ENCODE results near the gene PTH1R. TPM values are rescaled to one million over a fixed set of nuclear protein-coding genes. Genes with fewer than 3 reads are reported as not detected.

The PTH1R gene
- total RNA-seq, 1 experiment from 2014 or later, result 0.32 TPM

- Histone ChIP-seq H3K9ac (ENCODE audit: low read length) (peak overlapping the region; percentile 36), H3K4me2 (ENCODE audit: low read length) (peak overlapping the region; percentile 73), H3K36me3 (ENCODE audit: control insufficient read depth in 1 of 2, insufficient read depth in 2 of 2, low read length in 2 of 2) (no peaks in the 10 kb centered on the region), H3K27me3 (ENCODE audit: insufficient read depth, low read length) (no peaks in the 10 kb centered on the region), H4K20me1 (ENCODE audit: insufficient read depth) (no peaks in the 10 kb centered on the region), H2AFZ (ENCODE audit: low read depth, low read length, poor library complexity, severe bottlenecking) (peak overlapping the region; percentile 61), H3K27ac (ENCODE audit: low read depth, low read length) (no peak overlapping the region; the same call in 1 of the 2 replicates), H3K9me2 (ENCODE audit: insufficient read depth) (no peaks in the 10 kb centered on the region), H3K4me1 (ENCODE audit: control insufficient read depth in 1 of 2, insufficient read depth in 2 of 2, low read length in 2 of 2) (peaks cover 0 to 13% of the 10 kb centered on the region in 2 experiments; a peak in 2 of 4 replicates), H3K79me2 (ENCODE audit: insufficient read depth, low read length) (no peaks in the 10 kb centered on the region), H3K9me3 (ENCODE audit: control insufficient read depth in 1 of 2, insufficient read depth in 1 of 2, low read depth in 1 of 2, low read length in 2 of 2) (no peaks in the 10 kb centered on the region), H3K4me3 (replicated peaks in 1 of 2; ENCODE audit: low read depth in 1 of 2, low read length in 2 of 2) (peak overlapping the region; percentile 32 to 48)
- POLR2A ChIA-PET, result no interaction called here
- intact Hi-C loops (cut with micrococcal nuclease), result no loop called here
- peak; percentile 89 for ATAC-seq
- RAD21 ChIA-PET (ENCODE audit: low non-redundant PET in 1 of 2, low total read pairs in 2 of 2, uncharacterized antibody in 2 of 2, unreplicated experiment in 2 of 2), result interaction anchor here in 1 of 2 experiments (1.0 kb wide), 1 partner anchor 25 kb away, joined by 3 read pairs; no protein-coding TSS in a partner anchor
- CTCF ChIA-PET, result interaction anchor here (1.3 kb wide), 1 partner anchor 186 kb away, joined by 3 read pairs; no protein-coding TSS in a partner anchor
- peak; percentile 24 for DNase-seq (ENCODE audit: low read depth, low spot score)
- no TSS peak for BruUV-seq (replicated peaks)
- peak; percentile 53; the same call in 1 of the 2 replicates for TF ChIP-seq MAX (IDR thresholded peaks at IDR 0.05)
- no peak for TF ChIP-seq SP1 (IDR thresholded peaks at IDR 0.05; ENCODE audit: low read depth)
These were observed 15.0 kb downstream of the PTH1R start for GRCh38 chr3:46892285-46893145.

- Histone ChIP-seq H3K27me3 (ENCODE audit: insufficient read depth, low read length) (no peaks in the 10 kb centered on the region), H3K4me2 (ENCODE audit: low read length) (peak overlapping the region; percentile 73)
- TF ChIP-seq ATF3 (IDR thresholded peaks at IDR 0.05) (no peak), YY1 (IDR thresholded peaks at IDR 0.05; ENCODE audit: extremely low read depth, insufficient replicate concordance, low read depth, low read length) (no peak), EZH2phosphoT487 (IDR thresholded peaks at IDR 0.05; ENCODE audit: borderline replicate concordance) (no peak), TCF7L2 (IDR thresholded peaks at IDR 0.05; ENCODE audit: borderline replicate concordance, extremely low read depth, insufficient read depth, insufficient read length) (no peak), SP1 (IDR thresholded peaks at IDR 0.05; ENCODE audit: low read depth) (no peak), CBX3 (IDR thresholded peaks at IDR 0.05; ENCODE audit: low read depth) (no peak), ZNF274 (IDR thresholded peaks at IDR 0.05; ENCODE audit: low read depth, low read length) (no peak), ZFX (IDR thresholded peaks at IDR 0.05) (no peak), POLR2A (IDR thresholded peaks at IDR 0.05; ENCODE audit: borderline replicate concordance, extremely low read depth, insufficient read depth, insufficient read length) (no peak), RAD21 (IDR thresholded peaks at IDR 0.05; ENCODE audit: low read depth) (no peak), CTCF (IDR thresholded peaks at IDR 0.05 in 2 of 3, conservative IDR thresholded peaks at IDR 0.05 in 1 of 3; ENCODE audit: borderline replicate concordance in 1 of 3, insufficient read depth in 1 of 3, low read depth in 2 of 3, low read length in 2 of 3) (no peak), FOSL1 (IDR thresholded peaks at IDR 0.05; ENCODE audit: low read depth) (no peak), MAX (IDR thresholded peaks at IDR 0.05) (no peak), CEBPB (IDR thresholded peaks at IDR 0.05; ENCODE audit: low read depth) (no peak), POLR2AphosphoS5 (IDR thresholded peaks at IDR 0.05; ENCODE audit: low read depth, low read length) (no peak)
These were observed 15.7 kb downstream of the PTH1R start for GRCh38 chr3:46893146-46893748.

More at GRCh38 chr3:46893146-46893748, 15.7 kb downstream of the PTH1R start:
- H4K20me1 ChIP-seq (ENCODE audit: insufficient read depth), result no peaks in the 10 kb centered on the region
- no peaks in the 10 kb centered on the region for H3K9me2 ChIP-seq (ENCODE audit: insufficient read depth)
- ChIA-PET POLR2A (no interaction called here), CTCF (interaction anchor here (1.3 kb wide), 1 partner anchor 187 kb away, joined by 3 read pairs; no protein-coding TSS in a partner anchor), RAD21 (ENCODE audit: low non-redundant PET in 1 of 2, low total read pairs in 2 of 2, uncharacterized antibody in 2 of 2, unreplicated experiment in 2 of 2) (no interaction called here)
- no TSS peak for BruUV-seq (replicated peaks)
- no peaks in the 10 kb centered on the region for H3K79me2 ChIP-seq (ENCODE audit: insufficient read depth, low read length)
- H3K4me3 ChIP-seq (replicated peaks in 1 of 2; ENCODE audit: low read depth in 1 of 2, low read length in 2 of 2), result peak overlapping the region; percentile 32 to 48; a peak in 3 of 4 replicates
- DNase-seq (ENCODE audit: low read depth, low spot score) (no peak), ATAC-seq (no peak)
- peaks cover 0 to 13% of the 10 kb centered on the region in 2 experiments; a peak in 2 of 4 replicates for H3K4me1 ChIP-seq (ENCODE audit: control insufficient read depth in 1 of 2, insufficient read depth in 2 of 2, low read length in 2 of 2)
- no peak overlapping the region for H3K27ac ChIP-seq (ENCODE audit: low read depth, low read length)
- H3K9ac ChIP-seq (ENCODE audit: low read length), result peak overlapping the region; percentile 36; the same call in 1 of the 2 replicates
- no peaks in the 10 kb centered on the region for H3K9me3 ChIP-seq (ENCODE audit: control insufficient read depth in 1 of 2, insufficient read depth in 1 of 2, low read depth in 1 of 2, low read length in 2 of 2)
- H3K36me3 ChIP-seq (ENCODE audit: control insufficient read depth in 1 of 2, insufficient read depth in 2 of 2, low read length in 2 of 2), result no peaks in the 10 kb centered on the region
- H2AFZ ChIP-seq (ENCODE audit: low read depth, low read length, poor library complexity, severe bottlenecking), result no peak overlapping the region
- intact Hi-C loops (cut with micrococcal nuclease), result no loop called here

Measured in HCT116 (cell line).